Kidney (tissue), 14 donors: ENCODE results near the gene ESPN. TPM values are rescaled to one million over a fixed set of nuclear protein-coding genes. Genes with fewer than 3 reads are reported as not detected.

Experiments
- DNase-seq, 5 donors: peaks; one replicate each; pipeline ENCODE4 v3.0.0-alpha.2; 2013 to 2020
- FAIRE-seq: peaks from 2 replicates; lab custom pipeline; 2012; peaks lifted over from hg19 to GRCh38; lab: Jason Lieb, UNC
- H3K27ac ChIP-seq, 2 donors: one replicate each; pipeline ENCODE4 v1.7.0; 2013; ENCODE audit warnings: low read depth in 2 of 2, low read length in 2 of 2, inconsistent platforms in 1 of 2
- H3K27me3 ChIP-seq: one replicate; pipeline ENCODE4 v1.7.1; 2013; ENCODE audit warnings: low read length, inconsistent platforms; ENCODE audit not compliant: control insufficient read depth, insufficient read depth
- H3K36me3 ChIP-seq, 3 donors: one replicate each; pipeline versions ENCODE4 v1.7.0 to v1.7.1; 2013; ENCODE audit warnings: low read length in 3 of 3, control low read depth in 1 of 3, inconsistent platforms in 1 of 3; ENCODE audit not compliant: insufficient read depth in 3 of 3, control insufficient read depth in 2 of 3
- H3K4me1 ChIP-seq, 3 donors: one replicate each; pipeline versions ENCODE4 v1.7.0 to v1.7.1; 2013; ENCODE audit warnings: low read length in 3 of 3, inconsistent platforms in 1 of 3, low read depth in 1 of 3; ENCODE audit not compliant: control insufficient read depth in 2 of 3, insufficient read depth in 2 of 3
- H3K4me3 ChIP-seq, 3 donors: one replicate each; pipeline versions ENCODE4 v1.7.0 to v1.8.1; 2013; ENCODE audit warnings: low read length in 3 of 3, control low read depth in 1 of 3, inconsistent platforms in 1 of 3
- H3K9ac ChIP-seq, 3 donors: one replicate each; pipeline versions ENCODE4 v1.7.0 to v1.7.1; 2013; ENCODE audit warnings: low read length in 3 of 3, control low read depth in 1 of 3, inconsistent platforms in 1 of 3
- H3K9me3 ChIP-seq, 3 donors: one replicate each; pipeline versions ENCODE4 v1.7.0 to v1.7.1; 2013; ENCODE audit warnings: low read length in 3 of 3, control low read depth in 1 of 3, inconsistent platforms in 1 of 3; ENCODE audit not compliant: control insufficient read depth in 2 of 3, insufficient read depth in 1 of 3
- CTCF ChIP-seq: IDR thresholded peaks from 3 replicates; pipeline ENCODE4 v1.5.1; 2012; ENCODE audit warnings: mild to moderate bottlenecking, moderate library complexity, borderline replicate concordance; ENCODE audit not compliant: insufficient read depth; ENCODE audit errors: extremely low read depth
- intact Hi-C: fragments of 100-400 bp; cut with DNase I; formaldehyde crosslinking; loops from one replicate; pipeline ENCODE4 v1.11.1; 2022
- polyA plus RNA-seq: library from polyadenylated mRNA; stranded (reverse); fragments of 350-450 nt; fragmentation: Illumina TruSeq; extraction: RNeasy Lipid Tissue Mini Kit (QIAGEN cat#74804); gene quantifications from one replicate; pipeline ENCODE4 v1.2.3, GENCODE V29; 2014; ENCODE audit warnings: low read depth, low replicate concordance; ENCODE audit not compliant: insufficient read depth
- total RNA-seq: library from RNA; stranded (reverse); fragmentation: NEBNext Ultra II Directional; extraction: Animal tissue kit (Norgen Biotek cat#: 25700); gene quantifications from one replicate; pipeline ENCODE4 v1.2.1, GENCODE V29; 2021
- donor health status: control.
- donor health status: control.
- donor health status: control.
- donor health status: control.
- donor health status: control.
- donor health status: DM: yes; HTN: yes; CAD: no.
- donor health status: Normal renal cell carcinoma (clear cell type).

The ESPN gene
- total and polyA plus RNA-seq, 2 donors from 2014 or later: 14.2 to 112 TPM

GRCh38 chr1:6408023-6408422, 16.6 kb upstream of the ESPN start:
- FAIRE-seq: no peak
- H3K4me1 ChIP-seq: no peaks in the 10 kb centered on the region

GRCh38 chr1:6409053-6409452, 15.5 kb upstream of the ESPN start:
- no peaks in the 10 kb centered on the region for H3K9me3 ChIP-seq
- no peak overlapping the region for H3K4me3 ChIP-seq
- TF ChIP-seq CTCF: no peak
- H3K27ac ChIP-seq: no peak overlapping the region
- FAIRE-seq (no peak), DNase-seq (no peak)
- H3K9ac ChIP-seq: no peak overlapping the region
- no peaks in the 10 kb centered on the region for H3K4me1 ChIP-seq
- no peaks in the 10 kb centered on the region for H3K27me3 ChIP-seq
- no peaks in the 10 kb centered on the region for H3K36me3 ChIP-seq
- intact Hi-C loops: no loop called here

More at GRCh38 chr1:6408023-6408422, 16.6 kb upstream of the ESPN start:
- intact Hi-C loops: no loop called here
- DNase-seq: no peak
- Histone ChIP-seq H3K9me3 (no peaks in the 10 kb centered on the region), H3K27ac (no peak overlapping the region), H3K36me3 (no peaks in the 10 kb centered on the region), H3K4me3 (no peak overlapping the region), H3K9ac (no peak overlapping the region), H3K27me3 (no peaks in the 10 kb centered on the region)
- no peak for TF ChIP-seq CTCF

GRCh38 chr1:6409733-6410132, 14.8 kb upstream of the ESPN start:
- H3K9me3 ChIP-seq: no peaks in the 10 kb centered on the region
- H3K4me3 ChIP-seq: no peak overlapping the region
- FAIRE-seq: no peak
- no peaks in the 10 kb centered on the region for H3K27me3 ChIP-seq
- H3K36me3 ChIP-seq: no peaks in the 10 kb centered on the region
- intact Hi-C loops: no loop called here
- DNase-seq: no peak
- H3K27ac ChIP-seq: no peak overlapping the region
- peaks cover 0 to 5% (median 0%) of the 10 kb centered on the region in 3 donors for H3K4me1 ChIP-seq
- no peak overlapping the region for H3K9ac ChIP-seq
- TF ChIP-seq CTCF: no peak
